Neural cell (in vitro differentiated cells): Measurements from ENCODE around the gene STK32B. TPM values are rescaled to one million over a fixed set of nuclear protein-coding genes. Genes with fewer than 3 reads are reported as not detected.

Experiments used
- H2AFZ ChIP-seq: fragments of 200-600, 300-800 bp; sonication (generic), shearing (Covaris generic); 2 replicates; pipeline ENCODE4 v1.6.0; 2014; ENCODE audit warnings: low read depth, mild to moderate bottlenecking, antibody characterized with exemption, low read length, moderate library complexity
- H3F3A ChIP-seq: fragments of 200-600 bp; shearing (Covaris generic); 2 replicates; pipeline ENCODE4 v1.6.1; 2016; ENCODE audit warnings: mild to moderate bottlenecking, moderate library complexity, mixed read lengths, antibody characterized with exemption, low read length; ENCODE audit not compliant: insufficient read depth, poor library complexity, severe bottlenecking
- H3K27ac ChIP-seq: fragments of 200-600, 300-800 bp; sonication (generic), shearing (Covaris generic); 2 replicates; pipeline ENCODE4 v1.5.1; 2014; ENCODE audit warnings: mild to moderate bottlenecking, low read length, moderate library complexity
- H3K27me3 ChIP-seq: fragments of 300-800, 200-600 bp; sonication (generic), shearing (Covaris generic); 2 replicates; pipeline ENCODE4 v1.6.0; 2014; ENCODE audit warnings: mild to moderate bottlenecking, low read depth, low read length, moderate library complexity; ENCODE audit not compliant: insufficient read depth
- H3K36me3 ChIP-seq: fragments of 300-800, 200-600 bp; sonication (generic), shearing (Covaris generic); 2 replicates; pipeline ENCODE4 v1.5.1; 2014; ENCODE audit warnings: mild to moderate bottlenecking, antibody characterized with exemption, low read length, moderate library complexity; ENCODE audit not compliant: insufficient read depth
- H3K4me2 ChIP-seq: fragments of 300-800, 200-600 bp; sonication (generic), shearing (Covaris generic); 2 replicates; pipeline ENCODE4 v1.6.0; 2014; ENCODE audit warnings: mild to moderate bottlenecking, low read length
- H3K4me3 ChIP-seq: fragments of 300-800, 200-600 bp; sonication (generic), shearing (Covaris generic); 2 replicates; pipeline ENCODE4 v1.5.1; 2014; ENCODE audit warnings: mild to moderate bottlenecking, low read length, moderate library complexity
- H3K79me2 ChIP-seq: fragments of 200-600 bp; shearing (Covaris generic); replicated peaks from 2 replicates; pipeline ENCODE4 v1.6.0; 2014; ENCODE audit warnings: mild to moderate bottlenecking, low read length, moderate library complexity; ENCODE audit not compliant: insufficient read depth
- H3K9ac ChIP-seq: fragments of 300-800, 200-600 bp; sonication (generic), shearing (Covaris generic); 2 replicates; pipeline ENCODE4 v1.6.1; 2016; ENCODE audit warnings: mild to moderate bottlenecking, low read length, mixed read lengths
- H3K9me2 ChIP-seq: fragments of 200-600 bp; shearing (Covaris generic); 2 replicates; pipeline ENCODE4 v1.6.1; 2016; ENCODE audit warnings: mild to moderate bottlenecking, low read length, mixed read lengths; ENCODE audit not compliant: insufficient read depth
- H3K9me3 ChIP-seq: fragments of 200-600, 300-800 bp; sonication (generic), shearing (Covaris generic); 2 replicates; pipeline ENCODE4 v1.6.1; 2016; ENCODE audit warnings: mild to moderate bottlenecking, mixed run types, low read length, moderate library complexity, mixed read lengths
- H4K20me1 ChIP-seq: fragments of 200-600 bp; shearing (Covaris generic); 2 replicates; pipeline ENCODE4 v1.6.1; 2016; ENCODE audit warnings: mild to moderate bottlenecking, mixed run types; ENCODE audit not compliant: insufficient read depth
- EP300 ChIP-seq: fragments of 450-650 bp; conservative IDR thresholded peaks from 2 replicates; pipeline ENCODE4 v1.6.1; 2014; ENCODE audit warnings: antibody characterized with exemption, mild to moderate bottlenecking, moderate library complexity; ENCODE audit not compliant: poor library complexity, severe bottlenecking
- EZH2 ChIP-seq: fragments of 200-600, 300-800 bp; shearing (Covaris generic), sonication (generic); IDR thresholded peaks from 2 replicates; pipeline ENCODE4 v1.6.1; 2014; ENCODE audit warnings: antibody characterized with exemption, low read length, borderline replicate concordance, mild to moderate bottlenecking; ENCODE audit not compliant: insufficient read depth, poor library complexity, severe bottlenecking
- MXI1 ChIP-seq: fragments of 450-650 bp; conservative IDR thresholded peaks from 2 replicates; pipeline ENCODE4 v1.6.1; 2014; ENCODE audit warnings: antibody characterized with exemption, mild to moderate bottlenecking; ENCODE audit not compliant: poor library complexity, severe bottlenecking
- POLR2AphosphoS5 ChIP-seq: IDR thresholded peaks from 2 replicates; pipeline ENCODE4 v1.6.1; 2012
- RAD21 ChIP-seq: fragments of 450-650 bp; conservative IDR thresholded peaks from 2 replicates; pipeline ENCODE4 v1.6.1; 2014; ENCODE audit warnings: antibody characterized with exemption, mild to moderate bottlenecking, moderate library complexity
- SMC3 ChIP-seq: fragments of 450-650 bp; conservative IDR thresholded peaks from 2 replicates; pipeline ENCODE4 v1.6.1; 2014; ENCODE audit warnings: antibody characterized with exemption, mild to moderate bottlenecking, moderate library complexity; ENCODE audit not compliant: poor library complexity
- TAF1 ChIP-seq: IDR thresholded peaks from 2 replicates; pipeline ENCODE4 v1.6.1; 2012; ENCODE audit warnings: low read depth
- polyA plus RNA-seq: library from polyadenylated mRNA; depleted of rRNA; stranded (reverse); fragments of >200 nt; gene quantifications from 2 replicates; pipeline ENCODE4 v1.2.3, GENCODE V29; 2014
- TF ChIP-seq, protein P1 (sequence below): IDR thresholded peaks from 2 replicates; pipeline ENCODE4 v1.6.1; 2012; ENCODE audit warnings: borderline replicate concordance
- TF ChIP-seq, protein P2 (sequence below): fragments of 450-650 bp; IDR thresholded peaks from 2 replicates; pipeline ENCODE4 v1.5.1; 2014; ENCODE audit warnings: antibody characterized with exemption, mild to moderate bottlenecking, moderate library complexity; ENCODE audit not compliant: poor library complexity, severe bottlenecking

The STK32B gene
- polyA plus RNA-seq, 1 donor from 2014 or later = 42.8 TPM

DNA sequence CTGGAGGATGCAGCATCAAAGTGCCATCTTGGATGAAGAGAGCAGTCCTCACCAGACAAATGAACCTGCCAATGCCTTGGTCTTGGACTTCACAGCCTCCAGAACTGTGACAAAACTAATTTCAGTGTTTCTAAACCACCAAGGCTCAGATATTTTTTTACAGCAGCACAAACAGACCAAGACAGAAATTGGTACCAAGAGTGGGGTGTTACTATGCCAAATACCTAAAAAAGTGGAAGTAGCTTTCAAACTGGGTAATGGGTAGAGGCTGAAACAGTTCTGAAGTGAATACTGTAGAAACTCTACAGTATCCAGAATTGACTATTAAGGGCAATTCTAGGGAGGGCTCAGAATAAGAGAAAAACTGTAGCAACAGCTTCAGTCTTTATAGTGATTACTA, 170.8 kb downstream of the STK32B start:
- Histone ChIP-seq H3K9ac (no peak overlapping the region), H3K4me3 (no peak overlapping the region), H4K20me1 (no peaks in the 10 kb centered on the region), H3K27ac (no peak overlapping the region), H3K9me3 (peaks cover 4% of the 10 kb centered on the region), H3K79me2 (no peaks in the 10 kb centered on the region), H3K27me3 (no peaks in the 10 kb centered on the region), H3K9me2 (no peaks in the 10 kb centered on the region), H3F3A (no peaks in the 10 kb centered on the region), H2AFZ (no peak overlapping the region), H3K4me2 (no peak overlapping the region), H3K36me3 (no peaks in the 10 kb centered on the region)
- TF ChIP-seq POLR2AphosphoS5 (no peak), TAF1 (no peak), EZH2 (no peak), MXI1 (no peak), RAD21 (no peak), SMC3 (no peak), EP300 (no peak)
- TF ChIP-seq, protein P1, sequence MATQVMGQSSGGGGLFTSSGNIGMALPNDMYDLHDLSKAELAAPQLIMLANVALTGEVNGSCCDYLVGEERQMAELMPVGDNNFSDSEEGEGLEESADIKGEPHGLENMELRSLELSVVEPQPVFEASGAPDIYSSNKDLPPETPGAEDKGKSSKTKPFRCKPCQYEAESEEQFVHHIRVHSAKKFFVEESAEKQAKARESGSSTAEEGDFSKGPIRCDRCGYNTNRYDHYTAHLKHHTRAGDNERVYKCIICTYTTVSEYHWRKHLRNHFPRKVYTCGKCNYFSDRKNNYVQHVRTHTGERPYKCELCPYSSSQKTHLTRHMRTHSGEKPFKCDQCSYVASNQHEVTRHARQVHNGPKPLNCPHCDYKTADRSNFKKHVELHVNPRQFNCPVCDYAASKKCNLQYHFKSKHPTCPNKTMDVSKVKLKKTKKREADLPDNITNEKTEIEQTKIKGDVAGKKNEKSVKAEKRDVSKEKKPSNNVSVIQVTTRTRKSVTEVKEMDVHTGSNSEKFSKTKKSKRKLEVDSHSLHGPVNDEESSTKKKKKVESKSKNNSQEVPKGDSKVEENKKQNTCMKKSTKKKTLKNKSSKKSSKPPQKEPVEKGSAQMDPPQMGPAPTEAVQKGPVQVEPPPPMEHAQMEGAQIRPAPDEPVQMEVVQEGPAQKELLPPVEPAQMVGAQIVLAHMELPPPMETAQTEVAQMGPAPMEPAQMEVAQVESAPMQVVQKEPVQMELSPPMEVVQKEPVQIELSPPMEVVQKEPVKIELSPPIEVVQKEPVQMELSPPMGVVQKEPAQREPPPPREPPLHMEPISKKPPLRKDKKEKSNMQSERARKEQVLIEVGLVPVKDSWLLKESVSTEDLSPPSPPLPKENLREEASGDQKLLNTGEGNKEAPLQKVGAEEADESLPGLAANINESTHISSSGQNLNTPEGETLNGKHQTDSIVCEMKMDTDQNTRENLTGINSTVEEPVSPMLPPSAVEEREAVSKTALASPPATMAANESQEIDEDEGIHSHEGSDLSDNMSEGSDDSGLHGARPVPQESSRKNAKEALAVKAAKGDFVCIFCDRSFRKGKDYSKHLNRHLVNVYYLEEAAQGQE = no peak
- TF ChIP-seq, protein P2, sequence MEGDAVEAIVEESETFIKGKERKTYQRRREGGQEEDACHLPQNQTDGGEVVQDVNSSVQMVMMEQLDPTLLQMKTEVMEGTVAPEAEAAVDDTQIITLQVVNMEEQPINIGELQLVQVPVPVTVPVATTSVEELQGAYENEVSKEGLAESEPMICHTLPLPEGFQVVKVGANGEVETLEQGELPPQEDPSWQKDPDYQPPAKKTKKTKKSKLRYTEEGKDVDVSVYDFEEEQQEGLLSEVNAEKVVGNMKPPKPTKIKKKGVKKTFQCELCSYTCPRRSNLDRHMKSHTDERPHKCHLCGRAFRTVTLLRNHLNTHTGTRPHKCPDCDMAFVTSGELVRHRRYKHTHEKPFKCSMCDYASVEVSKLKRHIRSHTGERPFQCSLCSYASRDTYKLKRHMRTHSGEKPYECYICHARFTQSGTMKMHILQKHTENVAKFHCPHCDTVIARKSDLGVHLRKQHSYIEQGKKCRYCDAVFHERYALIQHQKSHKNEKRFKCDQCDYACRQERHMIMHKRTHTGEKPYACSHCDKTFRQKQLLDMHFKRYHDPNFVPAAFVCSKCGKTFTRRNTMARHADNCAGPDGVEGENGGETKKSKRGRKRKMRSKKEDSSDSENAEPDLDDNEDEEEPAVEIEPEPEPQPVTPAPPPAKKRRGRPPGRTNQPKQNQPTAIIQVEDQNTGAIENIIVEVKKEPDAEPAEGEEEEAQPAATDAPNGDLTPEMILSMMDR = no peak

DNA sequence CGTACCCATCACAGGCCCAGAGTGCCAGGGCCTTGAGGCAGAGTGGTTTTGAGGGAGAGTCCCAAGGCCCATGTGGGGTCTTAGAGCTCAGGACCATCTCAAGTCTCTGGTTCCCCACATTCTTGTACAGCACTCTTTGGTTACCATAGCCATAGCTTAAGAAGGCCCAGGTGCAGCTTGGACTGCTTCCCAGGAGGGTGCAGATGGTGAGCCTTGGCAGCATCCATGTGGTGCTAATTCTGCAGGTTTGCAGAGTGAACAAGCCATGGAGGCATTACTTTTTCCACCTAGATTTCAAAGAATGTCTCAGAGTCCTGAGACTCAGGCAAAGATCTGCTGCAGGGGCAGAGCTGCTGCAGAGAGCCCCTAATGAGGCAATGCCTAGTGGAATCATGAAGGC, 171.7 kb downstream of the STK32B start:
- TF ChIP-seq EZH2 = no peak
- TF ChIP-seq SMC3 = no peak
- no peak for TF ChIP-seq EP300
- TF ChIP-seq POLR2AphosphoS5 = no peak
- TF ChIP-seq, protein P1 = no peak
- H3K4me2 ChIP-seq = no peak overlapping the region
- H3F3A ChIP-seq = no peaks in the 10 kb centered on the region
- no peaks in the 10 kb centered on the region for H3K9me2 ChIP-seq
- no peaks in the 10 kb centered on the region for H3K27me3 ChIP-seq
- no peak overlapping the region for H3K4me3 ChIP-seq
- no peak overlapping the region for H3K9ac ChIP-seq
- no peak overlapping the region for H2AFZ ChIP-seq
- H4K20me1 ChIP-seq = no peaks in the 10 kb centered on the region
- H3K79me2 ChIP-seq = no peaks in the 10 kb centered on the region
- H3K27ac ChIP-seq = no peak overlapping the region
- H3K36me3 ChIP-seq = no peaks in the 10 kb centered on the region
- H3K9me3 ChIP-seq = peaks cover 4% of the 10 kb centered on the region
